HG03039 (cell line): ENCODE results near the gene ADAM8.
"Not testable (repeated sequence)": the region's sequence is repeated elsewhere in the genome, so short reads cannot be mapped to it uniquely, and the experiment has no call there.

Experiments
- ATAC-seq: cut with Tn5 transposase; IDR thresholded peaks from one replicate; pipeline ENCODE4 v1.9.1; 2021; ENCODE audit warnings: mild to moderate bottlenecking, moderate library complexity; ENCODE audit not compliant: unreplicated experiment

Gene ADAM8

DNA sequence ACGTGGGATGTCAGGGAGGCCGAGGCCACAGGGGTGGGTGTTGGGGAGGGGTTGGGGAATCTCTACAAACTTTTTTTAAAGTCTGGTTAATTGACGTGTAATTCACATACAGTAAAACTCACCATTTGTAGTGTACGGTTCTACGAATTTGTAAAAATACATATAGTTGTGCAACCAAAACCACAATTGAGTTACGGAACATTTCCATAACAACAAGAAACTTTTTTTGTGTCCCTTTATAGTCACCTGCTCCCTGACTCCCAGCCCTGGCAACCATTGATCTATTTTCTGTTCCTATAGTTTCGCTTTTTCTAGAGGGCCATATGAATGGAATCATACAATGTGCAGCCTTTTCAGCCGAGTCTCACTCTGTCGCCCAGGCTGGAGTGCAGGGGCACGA, 41.9 kb downstream of the ADAM8 start:
- not testable (repeated sequence) for ATAC-seq

DNA sequence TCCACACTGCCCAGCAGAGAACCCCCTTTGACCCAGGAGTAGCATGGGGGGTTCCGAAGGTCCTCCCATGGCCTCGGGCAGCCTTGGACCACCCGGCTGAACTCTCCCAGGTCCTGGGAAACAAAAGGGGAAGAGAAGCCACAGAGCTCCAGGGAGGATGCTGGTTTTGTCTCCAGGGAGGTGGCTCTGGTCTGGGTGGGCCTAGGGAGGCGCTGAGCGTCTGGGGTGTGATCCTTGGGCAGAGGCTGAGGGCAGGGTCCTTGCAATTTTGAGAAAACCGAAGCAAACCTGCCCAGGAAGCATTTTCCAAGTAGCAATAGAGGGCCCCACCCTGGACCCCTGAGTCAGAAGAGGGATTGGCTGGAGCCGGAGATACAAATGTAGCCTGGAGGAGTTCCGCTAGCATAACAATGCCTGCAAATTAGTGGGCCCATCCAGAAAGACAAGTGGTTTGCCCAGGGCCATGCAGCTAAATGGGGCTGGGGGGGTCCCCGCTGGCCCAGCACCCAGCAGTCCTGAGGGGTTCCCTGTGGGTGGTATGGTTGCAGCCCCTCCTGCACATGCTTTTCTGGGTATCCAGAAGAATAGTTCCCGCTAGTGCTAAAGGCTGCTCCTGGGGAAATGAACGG, 44.6 kb downstream of the ADAM8 start:
- ATAC-seq = no peak

DNA sequence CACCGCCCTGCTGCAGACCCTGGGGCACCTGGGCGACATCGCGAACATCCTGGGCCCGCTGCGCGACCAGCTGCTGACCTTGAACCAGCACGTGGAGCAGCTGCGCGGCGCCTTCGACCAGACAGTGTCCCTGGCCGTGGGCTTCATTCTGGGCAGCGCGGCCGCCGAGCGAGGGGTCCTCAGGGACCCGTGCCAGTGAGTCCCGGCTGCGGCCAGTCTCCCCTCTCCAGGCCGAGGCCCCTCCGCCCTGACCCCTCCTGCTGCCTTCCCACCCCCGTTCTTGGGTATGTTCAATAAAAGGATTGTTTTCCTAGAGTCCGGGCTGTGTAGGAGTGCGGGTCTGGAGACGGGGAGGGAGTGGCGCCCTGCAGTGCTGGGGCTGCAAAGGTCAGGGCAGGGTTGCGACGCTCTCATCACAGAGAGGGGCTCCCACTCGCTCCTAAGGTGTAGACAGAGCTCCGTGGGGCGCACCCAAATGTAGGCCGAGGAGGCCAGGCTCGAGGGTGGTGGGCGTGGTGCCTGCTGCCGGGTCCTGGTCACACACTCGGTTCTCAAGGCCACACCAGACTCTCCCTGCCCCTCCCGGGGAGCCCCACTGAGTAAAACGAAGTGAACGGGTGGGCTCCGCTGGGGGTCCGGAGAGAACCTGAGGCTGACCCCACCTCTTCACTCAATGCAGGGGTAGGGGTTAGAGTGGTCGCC, 45.3 kb downstream of the ADAM8 start:
- no peak for ATAC-seq

DNA sequence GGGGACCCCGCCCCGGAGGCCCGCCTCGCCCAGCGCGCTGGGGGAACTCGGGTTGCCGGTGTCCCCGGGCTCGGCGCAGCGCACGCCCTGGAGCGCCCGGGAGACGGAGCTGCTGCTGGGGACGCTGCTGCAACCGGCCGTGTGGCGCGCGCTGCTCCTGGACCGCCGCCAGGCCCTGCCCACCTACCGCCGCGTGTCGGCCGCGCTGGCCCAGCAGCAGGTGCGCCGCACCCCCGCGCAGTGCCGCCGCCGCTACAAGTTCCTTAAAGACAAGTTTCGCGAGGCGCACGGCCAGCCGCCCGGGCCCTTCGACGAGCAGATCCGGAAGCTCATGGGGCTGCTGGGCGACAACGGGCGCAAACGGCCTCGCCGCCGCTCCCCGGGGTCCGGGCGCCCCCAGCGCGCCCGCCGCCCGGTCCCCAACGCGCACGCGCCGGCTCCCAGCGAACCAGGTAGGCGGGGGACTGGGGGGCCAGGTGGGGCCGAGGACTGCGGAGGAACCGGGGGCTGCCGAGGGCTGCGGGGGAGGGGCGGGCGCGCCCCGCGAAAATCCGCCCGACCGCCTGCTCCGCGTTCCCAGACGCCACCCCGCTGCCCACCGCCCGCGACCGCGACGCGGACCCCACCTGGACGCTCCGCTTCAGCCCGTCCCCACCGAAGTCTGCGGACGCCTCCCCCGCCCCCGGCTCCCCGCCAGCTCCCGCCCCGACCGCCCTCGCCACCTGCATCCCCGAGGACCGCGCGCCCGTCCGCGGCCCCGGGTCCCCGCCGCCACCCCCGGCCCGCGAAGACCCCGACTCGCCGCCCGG, 46.1 kb downstream of the ADAM8 start:
- no peak for ATAC-seq

DNA sequence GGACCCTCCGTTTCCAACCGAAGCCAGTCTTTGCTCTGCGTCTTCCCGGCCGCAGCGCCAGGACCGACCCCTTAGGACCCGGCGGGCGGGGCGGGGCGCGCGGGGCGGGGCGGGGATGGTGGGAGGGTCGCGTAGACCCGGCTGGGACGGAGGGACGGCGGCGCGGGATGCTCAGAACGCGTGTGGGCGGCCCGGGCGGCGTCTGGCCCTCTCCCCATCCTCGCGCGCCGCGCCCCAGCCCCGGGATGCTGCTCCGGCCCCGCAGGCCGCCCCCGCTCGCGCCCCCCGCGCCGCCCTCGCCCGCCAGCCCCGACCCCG, 46.7 kb downstream of the ADAM8 start, which contains the start of gene UTF1:
Gene UTF1, plus strand, starts transcription at position 174 of the 318 bp plus-strand sequence. Its CDS starts 72 bp downstream, at position 246.
- no peak for ATAC-seq

DNA sequence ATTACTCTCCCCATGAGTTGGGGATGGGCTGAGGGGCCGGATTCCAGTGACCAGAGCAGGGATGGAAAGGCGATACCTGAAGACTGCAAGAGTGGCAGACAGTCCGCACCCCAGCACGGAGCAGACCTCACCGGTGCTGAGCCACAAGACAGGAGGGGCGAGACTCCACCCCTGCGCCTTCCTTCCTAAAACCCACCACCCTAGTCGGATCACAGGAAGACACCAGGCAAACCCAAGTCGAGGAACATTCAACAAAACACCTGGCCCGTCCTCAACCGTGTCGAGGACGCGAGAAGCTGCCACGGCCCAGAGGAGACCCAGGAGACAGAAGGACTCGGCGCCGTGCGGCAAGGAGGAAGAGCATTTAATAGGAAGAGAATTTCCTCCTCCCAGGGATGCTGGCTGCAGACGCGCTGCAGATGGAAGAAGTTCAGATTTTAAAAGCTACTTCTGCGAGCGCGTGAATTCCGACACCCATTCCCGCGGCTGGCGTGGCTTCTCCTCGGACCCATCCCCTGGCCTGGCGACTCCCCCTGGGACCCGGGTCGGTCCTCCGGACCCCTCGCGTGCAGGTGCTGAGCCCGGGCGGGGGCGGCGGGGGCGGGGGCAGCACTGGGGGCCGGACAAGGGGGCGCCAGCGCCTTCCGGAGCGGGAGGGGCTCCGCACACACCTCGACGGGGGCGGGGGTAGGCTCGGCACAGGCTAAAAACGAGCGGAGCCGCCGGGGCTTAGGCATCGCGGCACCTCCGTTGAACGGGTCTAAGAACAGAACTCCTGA, 47.2 kb downstream of the ADAM8 start:
- ATAC-seq = no peak

DNA sequence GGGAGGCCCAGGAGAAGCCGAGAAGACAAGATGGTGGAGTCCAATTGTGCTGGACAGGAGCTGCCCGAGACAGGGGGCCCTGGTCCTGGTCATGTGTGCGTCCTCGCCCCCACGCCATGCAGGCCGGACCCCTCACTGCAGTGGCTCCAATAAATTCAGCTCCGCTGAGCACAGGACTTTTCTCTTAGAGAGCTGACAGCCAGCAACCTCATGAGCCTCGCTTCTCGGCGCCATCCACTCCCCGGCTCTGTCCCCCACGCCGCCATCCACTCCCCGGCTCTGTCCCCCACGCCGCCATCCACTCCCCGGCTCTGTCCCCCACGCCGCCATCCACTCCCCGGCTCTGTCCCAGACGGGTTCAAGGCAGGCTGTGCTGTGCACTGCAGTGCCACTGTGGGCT, 49.4 kb downstream of the ADAM8 start:
- ATAC-seq = no peak

DNA sequence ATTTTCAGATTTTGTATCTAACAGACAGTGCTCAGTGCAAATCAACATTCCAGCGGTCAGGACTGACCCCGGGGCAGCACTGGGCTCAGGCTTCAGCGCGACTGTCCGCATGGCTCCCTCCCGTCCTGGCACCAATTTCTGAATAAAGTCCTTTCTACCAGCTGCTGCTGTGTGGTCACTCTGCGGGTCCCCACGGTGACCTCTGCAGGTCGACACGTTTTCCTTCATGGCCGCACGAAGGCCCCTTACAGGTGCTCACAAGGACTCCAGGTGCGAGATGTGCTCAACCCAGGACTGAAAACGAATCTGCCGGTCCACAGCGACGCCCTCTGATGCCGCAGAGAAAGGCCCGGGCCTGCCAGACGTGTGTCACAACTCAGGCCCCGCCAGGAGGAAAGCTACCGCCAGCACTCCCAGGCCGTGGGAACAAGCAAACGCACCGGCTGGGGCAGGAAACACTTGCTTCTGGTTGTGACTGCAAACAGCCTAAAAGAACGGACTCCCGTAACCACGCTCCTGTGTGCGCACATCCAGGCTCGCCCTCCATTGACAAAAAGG, 50.3 kb downstream of the ADAM8 start:
- ATAC-seq = no peak

DNA sequence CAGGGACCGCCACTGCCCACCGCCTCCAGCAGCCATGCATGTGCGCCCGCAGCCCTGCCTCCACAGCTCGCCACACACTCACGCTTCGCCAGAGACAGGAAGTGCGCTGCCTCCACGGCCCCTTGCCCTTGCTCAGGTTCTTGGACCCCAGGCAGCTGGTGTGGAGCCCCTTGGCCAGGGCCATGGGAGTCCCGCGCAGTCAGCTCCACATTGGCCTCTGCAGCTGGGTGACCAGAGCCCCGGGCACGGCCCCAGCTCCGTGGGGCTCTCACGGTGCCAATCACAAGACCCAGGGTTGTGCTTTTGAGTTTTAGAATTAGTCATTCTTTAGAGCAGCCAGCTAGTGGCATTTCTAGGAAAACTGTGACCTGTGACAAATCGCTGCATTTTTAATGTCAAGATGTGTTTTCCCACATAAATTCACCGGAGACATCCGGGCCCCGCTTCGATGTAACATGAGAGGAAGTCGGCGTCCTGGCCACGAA, 50.9 kb downstream of the ADAM8 start:
- ATAC-seq = no peak

DNA sequence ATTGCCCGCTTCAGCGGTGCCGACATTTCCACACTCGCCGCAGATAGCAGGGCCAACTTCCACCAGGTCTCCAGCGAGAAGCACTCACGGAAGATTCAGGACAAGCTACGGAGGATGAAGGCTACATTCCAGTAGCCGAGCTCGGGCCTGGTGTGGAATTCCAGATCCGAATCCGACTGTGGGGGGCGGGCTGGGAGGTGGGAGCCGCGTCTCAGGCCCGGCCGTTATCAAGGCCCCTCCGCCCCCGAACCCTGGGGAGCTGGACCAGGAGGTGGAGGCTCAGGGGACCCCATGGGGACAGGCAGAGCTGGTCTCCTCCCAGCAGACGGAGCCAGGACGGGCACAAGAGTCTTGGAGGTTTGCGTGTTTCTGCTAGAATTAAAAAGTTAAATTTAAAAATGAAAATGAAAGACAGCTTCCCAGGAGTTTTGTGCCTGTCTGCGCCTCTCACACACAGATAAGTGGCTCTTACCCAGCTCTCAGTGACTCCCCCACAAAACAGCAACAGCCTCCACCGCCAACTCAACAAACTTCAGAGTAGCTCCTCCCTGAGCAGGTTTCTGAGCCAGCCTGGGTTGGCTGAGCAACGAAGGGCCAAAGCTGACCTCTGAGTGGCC, 51.8 kb downstream of the ADAM8 start:
- no peak for ATAC-seq

DNA sequence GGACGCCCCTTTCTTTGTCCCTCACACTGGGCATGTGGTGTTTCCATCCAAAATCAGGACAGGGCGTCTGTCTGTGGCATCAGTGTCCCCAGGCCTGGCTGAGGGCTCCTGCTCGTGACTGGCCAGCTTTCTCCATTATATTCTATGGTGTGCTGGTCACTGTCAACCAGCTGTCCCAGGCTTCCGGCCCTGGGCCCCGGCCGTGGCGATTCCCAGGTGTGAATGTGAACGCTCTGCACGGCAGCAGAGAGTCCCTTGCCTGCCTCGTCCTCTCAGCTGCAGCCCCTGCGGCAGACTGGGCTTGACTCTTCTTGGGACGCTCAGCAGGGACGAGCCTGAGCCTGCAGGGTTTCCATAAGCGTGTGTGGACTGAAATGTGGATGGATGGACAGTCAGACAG, 52.6 kb downstream of the ADAM8 start:
- no peak for ATAC-seq

DNA sequence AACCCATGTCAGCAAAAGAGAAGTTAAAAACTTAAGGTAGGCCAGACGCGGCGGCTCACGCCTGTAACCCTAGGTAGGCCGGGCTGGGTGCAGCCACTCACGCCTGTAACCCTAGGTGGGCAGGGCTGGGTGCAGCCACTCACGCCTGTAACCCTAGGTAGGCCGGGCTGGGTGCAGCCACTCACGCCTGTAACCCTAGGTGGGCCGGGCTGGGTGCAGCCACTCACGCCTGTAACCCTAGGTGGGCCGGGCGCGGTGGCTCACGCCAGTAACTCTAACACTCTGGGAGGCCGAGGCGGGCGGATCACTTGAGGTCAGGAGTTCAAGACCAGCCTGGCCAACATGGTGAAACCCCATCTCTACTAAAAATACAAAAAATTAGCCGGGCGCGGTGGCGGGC, 54.9 kb downstream of the ADAM8 start:
- ATAC-seq = not testable (repeated sequence)

DNA sequence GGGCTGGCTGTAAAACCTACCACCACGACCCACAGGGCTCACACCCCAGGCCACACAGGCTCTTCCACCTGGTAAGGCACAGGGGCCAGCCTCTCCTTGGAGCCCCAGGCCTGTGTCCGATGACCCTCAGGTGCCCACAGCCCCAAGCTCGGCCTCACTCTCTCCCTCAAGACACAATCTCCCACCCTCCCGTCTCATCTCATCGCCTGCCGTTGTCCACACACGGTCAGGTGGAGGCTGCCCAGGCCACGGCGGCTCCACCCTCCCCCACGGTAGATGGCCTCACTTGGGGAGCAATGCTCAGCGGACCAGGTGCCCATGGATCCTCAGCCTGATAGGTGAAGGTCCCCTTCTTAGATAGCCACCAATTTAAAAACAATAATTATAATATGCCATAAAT, 55.3 kb downstream of the ADAM8 start:
- no peak for ATAC-seq

DNA sequence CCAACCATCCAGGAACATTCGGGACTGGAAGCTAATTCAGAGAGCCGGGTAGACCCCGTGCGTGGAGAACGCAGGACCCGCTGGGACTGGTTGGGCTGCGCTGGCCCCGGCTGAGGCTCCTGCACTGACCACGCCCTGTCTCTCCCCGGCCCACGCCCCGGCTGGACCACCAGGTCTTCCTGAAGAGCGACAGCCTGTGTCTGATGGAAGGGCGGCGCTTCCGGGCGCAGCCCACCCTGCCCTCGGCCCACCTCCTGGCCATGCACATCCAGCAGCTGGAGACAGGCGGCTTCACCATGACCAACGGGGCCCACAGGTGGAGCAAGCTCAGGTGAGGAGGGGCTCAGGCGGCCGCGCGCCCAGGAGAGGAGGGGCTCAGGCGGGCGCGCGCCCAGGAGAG, 56.9 kb downstream of the ADAM8 start:
- no peak for ATAC-seq

DNA sequence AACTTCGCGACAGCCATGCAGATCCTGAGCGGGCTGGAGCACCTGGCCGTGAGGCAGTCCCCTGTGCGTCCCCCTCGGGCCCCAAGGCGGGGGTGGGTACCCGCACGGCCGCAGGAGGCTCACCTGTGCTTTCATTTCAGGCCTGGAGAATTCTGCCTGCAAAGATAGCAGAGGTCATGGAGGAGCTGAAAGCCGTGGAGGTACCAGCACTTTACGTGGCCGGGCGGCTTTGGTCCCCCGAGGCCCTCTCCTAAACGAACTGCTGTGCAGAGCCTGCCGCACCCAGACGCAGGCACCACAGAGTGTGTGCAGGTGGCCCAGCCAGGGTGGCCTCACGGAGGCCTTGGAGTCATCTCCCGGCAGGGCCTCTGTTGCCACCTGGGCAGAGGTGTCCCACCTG, 57.8 kb downstream of the ADAM8 start:
- no peak for ATAC-seq

DNA sequence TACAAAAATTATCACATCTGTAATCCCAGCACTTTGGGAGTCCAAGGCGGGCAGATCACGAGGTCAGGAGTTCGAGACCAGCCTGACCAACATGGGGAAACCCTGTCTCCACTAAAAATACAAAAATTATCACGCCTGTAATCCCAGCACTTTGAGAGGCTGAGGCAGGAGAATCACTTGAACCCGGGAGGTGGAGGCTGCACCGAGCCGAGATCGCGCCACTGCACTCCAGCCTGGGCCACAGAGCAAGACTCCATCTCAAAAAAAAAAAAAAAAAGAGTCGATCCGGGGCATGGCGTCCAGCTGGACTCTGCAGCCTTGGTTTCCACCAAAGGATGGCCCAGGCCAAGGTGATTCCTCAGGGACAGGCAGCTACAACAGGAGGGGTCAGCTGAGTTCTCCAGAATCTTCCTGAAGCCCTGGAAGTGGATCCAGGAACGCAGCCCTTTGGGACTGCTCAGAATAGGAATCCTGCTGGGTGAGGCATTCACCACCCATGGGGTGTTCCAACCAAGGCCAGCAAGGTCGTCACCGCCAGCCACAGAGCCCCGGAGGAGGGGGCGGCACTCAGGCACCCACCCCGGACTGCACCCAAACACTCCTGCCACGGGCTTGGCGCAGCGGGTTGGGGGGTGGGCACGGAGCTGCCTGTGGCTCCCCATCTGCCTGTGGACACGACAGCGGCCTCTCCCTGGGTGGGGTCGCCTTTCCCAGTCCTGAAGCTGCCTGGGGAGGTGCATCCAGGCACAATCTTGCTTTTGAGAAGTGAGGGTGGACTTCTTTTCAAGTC, 58.7 kb downstream of the ADAM8 start:
- ATAC-seq = no peak

DNA sequence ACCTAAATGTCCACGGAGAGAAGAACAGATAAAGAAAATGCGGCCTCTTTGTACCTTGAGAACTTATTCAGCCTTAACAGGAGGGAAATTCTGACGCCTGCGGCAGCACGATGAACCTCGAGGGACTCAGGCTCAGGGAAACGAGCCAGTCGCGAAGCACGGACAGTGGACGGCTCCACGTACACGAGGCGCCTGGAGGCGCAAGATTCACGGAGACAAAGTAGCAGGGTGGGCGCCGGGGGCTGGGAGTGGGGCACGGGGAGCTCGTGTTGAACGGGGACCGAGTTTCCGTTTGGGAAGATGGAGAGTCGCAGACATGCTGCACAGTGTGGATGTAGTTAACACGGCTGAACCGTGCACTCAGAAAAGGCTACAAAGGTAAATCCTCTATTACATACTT, 59.9 kb downstream of the ADAM8 start:
- ATAC-seq = no peak

DNA sequence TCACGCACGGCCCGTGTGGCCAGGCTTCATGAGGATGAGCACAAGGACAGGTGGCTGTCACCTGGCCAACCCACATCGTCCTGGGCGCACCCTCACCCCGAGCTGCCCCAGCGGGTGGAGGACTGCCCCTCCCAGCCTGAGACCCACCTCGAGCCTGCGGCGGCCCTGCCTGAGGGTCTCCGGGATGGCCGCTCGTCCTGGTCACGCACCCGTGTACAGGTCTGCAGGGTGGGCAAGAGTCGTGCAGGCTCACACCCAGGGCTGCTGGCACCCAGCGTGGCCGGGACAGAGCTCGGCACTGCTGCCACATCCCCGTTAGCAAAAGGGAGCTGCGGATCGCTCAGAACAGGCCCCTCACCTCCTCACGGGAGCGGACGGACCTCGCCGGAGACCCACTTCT, 61.1 kb downstream of the ADAM8 start:
- ATAC-seq = no peak
